Superior temporal gyrus (tissue), 1 donor: ENCODE data around the gene LAMB1.
"Not testable (repeated sequence)": the region's sequence is repeated elsewhere in the genome, so short reads cannot be mapped to it uniquely, and the experiment has no call there.

ENCODE experiments used
- DNase-seq: peaks from one replicate; pipeline ENCODE4 v3.0.0-alpha.2; 2016; ENCODE audit errors: extremely low spot score

Gene LAMB1

DNA sequence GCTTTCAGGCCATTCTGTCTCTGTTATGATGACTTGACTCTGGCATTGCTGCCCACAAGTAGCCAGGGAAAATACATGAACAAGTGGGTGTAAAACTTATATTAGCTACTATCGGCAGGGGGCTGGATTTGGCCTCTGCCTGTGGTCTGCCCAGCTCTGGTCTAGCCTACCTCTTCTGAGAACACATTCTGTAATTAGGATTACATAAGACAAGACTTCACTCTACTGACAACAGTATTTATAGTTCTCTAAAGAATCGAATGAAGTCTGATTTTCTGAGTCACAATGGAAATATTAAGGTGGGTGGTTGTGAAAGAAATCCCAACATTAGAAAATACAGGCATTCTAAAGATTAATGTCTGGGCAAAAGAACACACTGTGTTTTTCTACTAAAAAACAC, 56.5 kb downstream of the LAMB1 start:
- no peak for DNase-seq

GRCh38 chr7:107945332-107945731, 57.6 kb downstream of the LAMB1 start:
- DNase-seq, result no peak

DNA sequence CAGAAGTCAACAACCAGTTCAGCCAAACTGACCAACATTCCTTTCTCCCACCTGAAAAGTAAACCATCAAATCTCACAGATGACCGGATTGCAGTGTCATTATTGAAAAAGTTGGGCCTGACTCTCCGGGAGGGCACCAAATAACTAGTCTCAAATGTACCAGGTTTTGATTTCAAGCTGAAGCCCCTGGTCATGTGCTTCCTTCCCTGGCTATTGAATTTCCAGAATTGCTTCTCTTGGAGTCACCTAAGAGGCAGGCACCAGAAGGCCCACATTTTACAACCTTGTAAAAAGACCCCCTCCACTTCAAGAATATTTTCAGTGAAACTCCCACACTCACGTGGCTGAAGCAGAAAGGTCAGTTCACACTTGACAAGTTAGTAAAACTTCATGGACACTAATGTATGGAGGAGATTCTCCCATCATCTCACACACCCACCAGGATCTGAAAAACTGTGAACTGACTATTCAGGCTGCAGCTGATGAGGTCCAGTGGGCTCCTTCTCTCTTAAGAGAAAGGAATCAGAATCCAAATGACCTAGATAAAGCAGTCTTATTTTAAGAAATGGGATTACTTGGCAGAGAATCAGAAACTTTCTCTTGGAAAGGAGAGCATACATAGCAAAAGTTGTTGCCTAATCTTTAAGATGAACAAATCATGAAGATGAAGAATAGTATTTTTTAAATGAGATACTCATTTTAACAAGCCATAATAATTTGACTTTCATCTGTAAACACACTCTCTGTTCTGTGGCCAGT, 58.4 kb downstream of the LAMB1 start:
- DNase-seq, result no peak

GRCh38 chr7:107943018-107943417, 59.9 kb downstream of the LAMB1 start:
- no peak for DNase-seq

GRCh38 chr7:107940951-107941350, 62.0 kb downstream of the LAMB1 start:
- no peak for DNase-seq

GRCh38 chr7:107939573-107940489, 63.1 kb downstream of the LAMB1 start:
- DNase-seq, result peak; percentile 73

DNA sequence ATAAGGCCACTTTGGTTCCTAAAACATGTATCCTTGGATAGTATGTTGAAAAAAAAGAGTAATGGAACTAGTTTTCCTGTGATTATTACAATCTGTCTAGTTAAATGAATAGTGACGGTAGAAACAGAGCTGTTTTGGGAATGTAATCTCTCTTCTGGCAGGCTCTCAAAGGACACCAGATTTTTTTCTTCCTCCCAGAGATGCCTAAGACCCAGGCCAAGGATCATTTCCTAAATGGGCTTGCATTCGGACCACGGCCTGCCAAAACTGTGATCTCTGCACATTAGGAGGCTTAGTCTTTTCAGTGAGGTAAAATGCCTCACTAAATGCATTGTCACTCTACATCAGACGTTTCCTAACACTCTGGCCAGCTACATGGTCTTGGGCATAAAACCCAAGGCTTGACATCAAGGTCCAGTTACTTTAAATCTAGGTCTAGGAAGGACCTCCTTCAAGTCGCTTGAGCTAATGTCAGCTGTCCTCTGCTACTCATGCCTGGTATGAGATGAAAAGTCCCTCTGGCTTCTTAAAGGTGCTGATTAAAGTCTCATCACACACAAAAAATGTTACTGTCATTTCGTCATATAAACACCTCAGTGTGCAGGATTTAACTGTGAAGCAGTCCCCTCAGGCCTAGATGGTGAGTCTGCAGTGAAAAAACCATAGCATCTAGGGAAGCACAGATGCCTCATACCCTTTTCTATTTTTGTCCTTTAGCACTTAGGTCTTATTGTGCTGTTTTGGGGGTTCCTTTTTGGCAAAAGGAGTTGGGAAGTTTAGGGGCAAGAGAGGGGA, 64.3 kb downstream of the LAMB1 start:
- DNase-seq, result no peak

DNA sequence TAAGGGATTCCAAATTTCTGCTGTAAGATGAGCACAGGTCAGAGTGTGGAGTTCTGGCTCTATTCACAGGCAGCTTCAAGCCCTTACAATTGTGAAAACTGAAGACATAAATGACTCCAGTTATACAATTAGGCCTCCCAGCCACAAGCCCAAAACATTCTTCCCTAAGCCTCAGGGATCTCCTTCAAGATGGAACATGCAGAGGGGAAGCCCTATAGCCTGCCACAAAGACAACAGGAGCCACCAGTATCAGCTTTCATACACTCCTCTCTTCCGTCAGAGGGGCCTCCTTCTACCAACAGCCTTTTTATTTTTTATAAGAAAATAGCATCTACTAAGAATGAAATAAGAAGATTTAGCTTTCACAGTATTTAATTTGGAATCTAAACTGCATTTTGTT, 65.4 kb downstream of the LAMB1 start:
- no peak for DNase-seq

GRCh38 chr7:107936312-107936711, 66.6 kb downstream of the LAMB1 start:
- DNase-seq, result no peak

DNA sequence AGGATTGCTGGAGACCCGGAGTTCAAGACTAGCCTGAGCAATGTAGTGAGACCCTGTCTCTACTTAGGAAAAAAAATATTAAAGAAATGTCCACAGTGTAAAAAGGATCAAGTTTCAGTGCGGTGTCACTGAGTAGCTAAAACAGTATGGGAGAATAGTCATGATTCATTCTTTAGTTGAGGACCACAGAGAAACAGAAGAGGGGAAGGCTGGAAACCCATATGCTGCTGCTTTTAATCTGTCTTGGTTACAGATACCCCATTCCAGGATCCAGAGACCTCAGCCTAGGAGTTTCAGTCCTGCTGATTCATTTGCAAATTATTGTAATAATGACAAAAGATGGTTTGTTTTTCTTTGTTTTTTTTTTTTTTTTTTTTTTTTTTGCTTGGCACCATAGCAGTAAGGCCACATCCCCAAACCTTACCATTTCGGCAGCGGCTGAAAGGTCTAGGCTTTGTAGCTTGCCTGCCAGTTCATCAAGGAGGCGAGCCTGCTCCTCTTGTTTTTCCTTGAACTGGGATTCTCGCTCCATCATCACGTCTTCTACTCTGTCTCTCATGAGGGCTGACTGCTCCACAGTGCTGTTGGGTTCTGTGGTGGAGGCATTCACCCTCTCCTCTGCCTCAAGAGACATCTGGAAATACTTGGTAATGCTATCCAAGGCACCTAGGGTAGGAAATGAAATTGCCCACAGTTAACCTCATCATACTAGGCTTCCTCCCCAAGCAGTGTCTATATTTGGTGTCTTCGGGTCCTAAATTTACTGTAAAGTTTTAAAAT, 67.8 kb downstream of the LAMB1 start:
- DNase-seq, result no peak

GRCh38 chr7:107933386-107934013, 69.5 kb downstream of the LAMB1 start:
- no peak for DNase-seq

- no peak for DNase-seq
Observed at GRCh38 chr7:107932805-107933204, 70.2 kb downstream of the LAMB1 start.

GRCh38 chr7:107931740-107932515, 71.0 kb downstream of the LAMB1 start:
- DNase-seq, result no peak

DNA sequence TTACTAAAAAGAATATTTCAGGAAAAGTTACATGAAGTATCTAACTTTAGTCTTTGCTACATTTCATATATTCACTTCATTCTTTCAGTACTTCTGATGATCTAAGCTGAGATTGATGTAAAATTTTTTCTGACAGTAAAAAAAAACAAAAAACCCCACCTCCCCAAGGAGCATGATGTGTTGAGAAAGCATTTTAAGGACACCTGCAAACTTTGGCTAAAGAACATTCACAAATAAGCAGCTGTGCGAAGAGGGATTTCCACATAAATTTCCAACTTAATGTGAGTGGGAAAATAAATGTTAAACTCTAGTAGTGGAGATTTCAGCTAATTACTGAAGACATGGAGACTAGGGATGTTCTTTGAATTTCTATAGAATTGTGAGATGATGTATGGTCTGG, 76.5 kb downstream of the LAMB1 start:
- DNase-seq, result no peak

DNA sequence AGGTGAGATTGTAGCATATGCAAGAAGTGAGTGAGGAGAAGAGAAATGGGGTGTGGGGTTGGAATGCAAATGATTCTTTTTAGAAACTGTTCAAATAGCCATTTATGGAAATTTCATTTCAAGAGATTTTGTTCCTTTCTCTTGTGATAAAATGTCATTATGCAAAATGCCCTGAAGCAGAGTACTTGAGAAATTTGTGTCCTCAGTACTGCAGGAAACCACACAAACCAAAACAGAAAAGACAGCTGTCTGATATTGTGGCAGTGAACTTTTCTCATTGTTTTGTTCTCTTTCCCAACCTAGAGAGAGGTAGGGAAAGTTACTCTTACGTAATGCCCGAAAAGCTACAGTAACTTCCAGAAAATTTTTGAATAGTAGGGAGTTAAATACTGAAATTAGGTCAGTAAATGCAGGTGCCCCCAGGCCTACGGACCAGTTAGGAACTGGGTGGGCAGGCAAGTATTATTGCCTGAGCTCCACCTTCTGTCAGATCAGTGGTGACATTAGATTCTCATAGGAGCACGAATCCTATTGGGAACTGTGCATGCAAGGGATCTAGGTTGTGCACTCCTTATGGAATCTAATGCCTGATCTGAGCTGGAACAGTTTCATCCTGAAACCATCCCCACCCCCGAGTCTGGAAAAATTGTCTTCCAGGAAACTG, 78.0 kb downstream of the LAMB1 start:
- DNase-seq, result no peak

- DNase-seq, result no peak
Observed at GRCh38 chr7:107922886-107923285, 80.1 kb downstream of the LAMB1 start.

DNA sequence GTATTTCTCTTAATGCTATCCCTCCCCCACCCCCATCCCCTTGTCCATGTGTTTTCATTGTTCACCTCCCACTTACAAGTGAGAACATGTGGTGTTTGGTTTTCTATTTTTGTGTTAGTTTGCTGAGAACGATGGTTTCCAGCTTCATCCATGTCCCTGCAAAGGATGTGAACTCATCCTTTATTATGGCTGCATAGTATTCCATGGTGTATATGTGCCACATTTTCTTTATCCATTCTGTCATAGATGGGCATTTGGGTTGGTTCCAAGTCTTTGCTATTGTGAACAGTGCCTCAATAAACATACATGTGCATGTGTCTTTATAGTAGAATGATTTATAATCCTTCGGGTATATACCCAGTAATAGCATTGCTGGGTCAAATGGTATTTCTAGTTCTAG, 81.1 kb downstream of the LAMB1 start:
- not testable (repeated sequence) for DNase-seq

GRCh38 chr7:107920048-107920772, 82.8 kb downstream of the LAMB1 start:
- DNase-seq, result no peak

GRCh38 chr7:107918948-107919347, 84.0 kb downstream of the LAMB1 start:
- no peak for DNase-seq
